ENCODE data around the gene WDR70. TPM values are rescaled to one million over a fixed set of nuclear protein-coding genes. Genes with fewer than 3 reads are reported as not detected.

WDR70 gene
- total RNA-seq, 1 experiment from 2014 or later, result 25.0 TPM

DNA sequence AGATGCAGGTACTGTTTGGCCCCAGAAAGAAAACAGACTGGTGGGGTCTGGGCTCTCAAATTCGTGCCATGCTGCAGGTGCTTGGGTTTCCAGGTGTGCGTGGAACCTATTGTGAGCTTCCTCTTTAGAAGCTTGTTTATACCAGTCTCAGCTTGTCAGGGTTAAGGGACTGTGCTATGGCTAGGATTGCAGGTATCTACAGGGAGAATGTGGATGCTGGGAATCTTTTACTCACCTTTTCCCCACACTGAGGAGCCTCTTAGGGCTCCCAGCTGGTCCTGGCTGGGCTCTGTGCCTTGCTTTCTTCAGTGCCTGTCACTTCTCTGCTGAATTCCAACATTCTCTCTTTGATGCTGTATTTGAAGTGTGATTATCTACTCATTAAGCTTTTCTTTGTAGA lies 111.8 kb downstream of the WDR70 start:
- Histone ChIP-seq H3K9ac (ENCODE audit: low read length) (no peak overlapping the region), H3K4me2 (ENCODE audit: low read length) (no peak overlapping the region), H3K9me3 (ENCODE audit: low read length) (no peaks in the 10 kb centered on the region), H3K27me3 (ENCODE audit: low read length) (no peaks in the 10 kb centered on the region), H3K27ac (ENCODE audit: low read length) (no peak overlapping the region), H3K36me3 (ENCODE audit: low read depth, low read length) (peaks cover 14% of the 10 kb centered on the region; the same call in 1 of the 2 replicates), H3K4me1 (ENCODE audit: insufficient read depth, low read length) (peaks cover 20% of the 10 kb centered on the region), H3F3A (ENCODE audit: low read length, unreplicated experiment) (no peaks in the 10 kb centered on the region), H3K9me2 (replicated peaks; ENCODE audit: low read length) (no peaks in the 10 kb centered on the region), H3K4me3 (ENCODE audit: low read length) (no peak overlapping the region), H2AFZ (ENCODE audit: low read length) (no peak overlapping the region), H4K20me1 (ENCODE audit: low read length) (no peaks in the 10 kb centered on the region), H3K79me2 (ENCODE audit: low read length) (no peaks in the 10 kb centered on the region; the same call in 1 of the 2 replicates)
- no peak for ATAC-seq
- ChIA-PET CTCF (no interaction called here), POLR2A (ENCODE audit: unreplicated experiment) (no interaction called here)
- intact Hi-C loops (cut with micrococcal nuclease), result no loop called here
- no peak for DNase-seq
- BruUV-seq (replicated peaks), result no TSS peak
- TF ChIP-seq EZH2 (IDR thresholded peaks at IDR 0.05; ENCODE audit: low read length, unreplicated experiment) (no peak), EZH2phosphoT487 (IDR thresholded peaks at IDR 0.05; ENCODE audit: borderline replicate concordance, low read length) (no peak)
- TF ChIP-seq, protein P1, sequence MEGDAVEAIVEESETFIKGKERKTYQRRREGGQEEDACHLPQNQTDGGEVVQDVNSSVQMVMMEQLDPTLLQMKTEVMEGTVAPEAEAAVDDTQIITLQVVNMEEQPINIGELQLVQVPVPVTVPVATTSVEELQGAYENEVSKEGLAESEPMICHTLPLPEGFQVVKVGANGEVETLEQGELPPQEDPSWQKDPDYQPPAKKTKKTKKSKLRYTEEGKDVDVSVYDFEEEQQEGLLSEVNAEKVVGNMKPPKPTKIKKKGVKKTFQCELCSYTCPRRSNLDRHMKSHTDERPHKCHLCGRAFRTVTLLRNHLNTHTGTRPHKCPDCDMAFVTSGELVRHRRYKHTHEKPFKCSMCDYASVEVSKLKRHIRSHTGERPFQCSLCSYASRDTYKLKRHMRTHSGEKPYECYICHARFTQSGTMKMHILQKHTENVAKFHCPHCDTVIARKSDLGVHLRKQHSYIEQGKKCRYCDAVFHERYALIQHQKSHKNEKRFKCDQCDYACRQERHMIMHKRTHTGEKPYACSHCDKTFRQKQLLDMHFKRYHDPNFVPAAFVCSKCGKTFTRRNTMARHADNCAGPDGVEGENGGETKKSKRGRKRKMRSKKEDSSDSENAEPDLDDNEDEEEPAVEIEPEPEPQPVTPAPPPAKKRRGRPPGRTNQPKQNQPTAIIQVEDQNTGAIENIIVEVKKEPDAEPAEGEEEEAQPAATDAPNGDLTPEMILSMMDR (conservative IDR thresholded peaks at IDR 0.05; ENCODE audit: low read depth, low read length), result no peak

DNA sequence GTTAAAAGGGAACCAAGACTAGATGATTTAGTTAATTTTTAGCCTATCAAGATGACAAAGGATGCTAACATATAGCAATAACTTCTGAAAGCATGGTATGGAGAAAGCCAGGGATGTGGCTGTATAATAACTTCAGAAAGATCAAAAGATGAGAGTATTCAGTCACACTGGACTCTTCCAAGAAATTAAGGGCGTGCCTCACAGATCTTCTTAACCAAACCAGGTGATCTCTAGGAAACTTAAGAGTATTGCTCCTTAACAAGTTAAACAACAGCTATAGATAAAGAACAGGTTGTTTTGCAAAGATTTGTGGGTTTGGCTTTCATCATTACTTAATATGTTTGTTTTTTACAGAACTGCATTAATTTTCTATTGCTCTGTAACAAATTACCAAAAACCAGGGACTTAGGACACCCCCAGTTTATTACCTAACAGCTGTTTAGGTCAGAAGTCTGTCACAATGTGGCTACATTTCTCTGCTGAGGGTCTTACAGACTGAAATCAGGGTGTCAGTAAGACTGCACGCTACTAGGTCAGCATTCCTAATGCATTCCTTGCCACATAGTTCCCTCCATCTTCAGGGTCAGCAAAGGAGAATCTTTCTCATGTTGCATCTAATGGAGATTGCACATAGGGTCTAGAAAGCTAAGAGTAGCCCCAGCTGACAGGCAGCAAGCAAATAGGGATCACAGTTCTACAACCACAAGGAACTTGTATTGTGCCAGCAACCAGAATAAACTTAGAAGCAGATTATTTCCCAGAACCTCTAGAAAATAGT lies 113.8 kb downstream of the WDR70 start:
- no TSS peak for BruUV-seq (replicated peaks)
- no peak for ATAC-seq
- POLR2A ChIA-PET (ENCODE audit: unreplicated experiment), result no interaction called here

More for the DNA sequence above, 113.8 kb downstream of the WDR70 start:
- Histone ChIP-seq H3K9ac (ENCODE audit: low read length) (no peak overlapping the region), H3K9me3 (ENCODE audit: low read length) (no peaks in the 10 kb centered on the region), H3K4me1 (ENCODE audit: insufficient read depth, low read length) (peaks cover 21% of the 10 kb centered on the region), H3K27me3 (ENCODE audit: low read length) (no peaks in the 10 kb centered on the region), H3K9me2 (replicated peaks; ENCODE audit: low read length) (no peaks in the 10 kb centered on the region), H3K4me2 (ENCODE audit: low read length) (no peak overlapping the region), H3F3A (ENCODE audit: low read length, unreplicated experiment) (no peaks in the 10 kb centered on the region), H3K36me3 (ENCODE audit: low read depth, low read length) (peaks cover 10% of the 10 kb centered on the region; the same call in 1 of the 2 replicates), H3K79me2 (ENCODE audit: low read length) (no peaks in the 10 kb centered on the region; the same call in 1 of the 2 replicates), H3K4me3 (ENCODE audit: low read length) (no peak overlapping the region), H2AFZ (ENCODE audit: low read length) (no peak overlapping the region), H4K20me1 (ENCODE audit: low read length) (no peaks in the 10 kb centered on the region), H3K27ac (ENCODE audit: low read length) (no peak overlapping the region)
- CTCF ChIA-PET, result no interaction called here
- intact Hi-C loops (cut with micrococcal nuclease), result no loop called here
- TF ChIP-seq, protein P1 (conservative IDR thresholded peaks at IDR 0.05; ENCODE audit: low read depth, low read length), result no peak
- TF ChIP-seq EZH2 (IDR thresholded peaks at IDR 0.05; ENCODE audit: low read length, unreplicated experiment) (no peak), EZH2phosphoT487 (IDR thresholded peaks at IDR 0.05; ENCODE audit: borderline replicate concordance, low read length) (no peak)
- no peak for DNase-seq
